CD4-positive, alpha-beta T cell treated with Interferon alpha-2 for 1 hour (primary cell): ENCODE results near the gene PM20D1.
"Not testable (repeated sequence)": the region's sequence is repeated elsewhere in the genome, so short reads cannot be mapped to it uniquely, and the experiment has no call there.

ENCODE experiments used
- DNase-seq, 2 donors: peaks; one replicate each; pipeline ENCODE4 v3.0.0-alpha.2; 2020 to 2022

The PM20D1 gene

GRCh38 chr1:205840146-205840923 lies 9.6 kb downstream of the PM20D1 start:
- DNase-seq: no peak

- no peak for DNase-seq
Measured at GRCh38 chr1:205837382-205837970, 12.5 kb downstream of the PM20D1 start.

GRCh38 chr1:205834751-205835150 lies 15.2 kb downstream of the PM20D1 start:
- no peak for DNase-seq

GRCh38 chr1:205832326-205832751 lies 17.6 kb downstream of the PM20D1 start:
- DNase-seq: no peak

- DNase-seq: no peak
Measured at GRCh38 chr1:205827623-205828022, 22.3 kb downstream of the PM20D1 start.

- no peak for DNase-seq
Measured at GRCh38 chr1:205826995-205827394, 22.9 kb downstream of the PM20D1 start.

- DNase-seq: no peak
Measured at GRCh38 chr1:205826016-205826806, 23.7 kb downstream of the PM20D1 start.

- DNase-seq: no peak
Measured at GRCh38 chr1:205824180-205824579, 25.8 kb downstream of the PM20D1 start.

- not testable (repeated sequence) for DNase-seq
Measured at GRCh38 chr1:205823260-205823659, 26.7 kb downstream of the PM20D1 start.

- no peak for DNase-seq
Measured at GRCh38 chr1:205822397-205822796, 27.5 kb downstream of the PM20D1 start.

GRCh38 chr1:205817988-205818387 lies 31.9 kb downstream of the PM20D1 start:
- no peak for DNase-seq

- DNase-seq: no peak
Measured at GRCh38 chr1:205817364-205817763, 32.6 kb downstream of the PM20D1 start.

- DNase-seq: peak in 1 of 2 donors; percentile 52
Measured at GRCh38 chr1:205813755-205814058, 36.2 kb downstream of the PM20D1 start.

- peak; percentile 96 to 97 for DNase-seq
Measured at GRCh38 chr1:205812878-205813754, 36.8 kb downstream of the PM20D1 start, which contains the start of gene SLC41A1. Gene SLC41A1, minus strand, starts transcription at chr1:205813198. Its CDS starts 2,757 bp downstream, at chr1:205810441.

GRCh38 chr1:205812271-205812877 lies 37.6 kb downstream of the PM20D1 start:
- DNase-seq: no peak

GRCh38 chr1:205811660-205812059 lies 38.3 kb downstream of the PM20D1 start:
- DNase-seq: no peak

- DNase-seq: no peak
Measured at GRCh38 chr1:205810448-205811157, 39.3 kb downstream of the PM20D1 start.

- DNase-seq: no peak
Measured at GRCh38 chr1:205809942-205810345, 40.0 kb downstream of the PM20D1 start.

GRCh38 chr1:205809469-205809868 lies 40.5 kb downstream of the PM20D1 start:
- no peak for DNase-seq

- DNase-seq: peak; percentile 9 to 42
Measured at GRCh38 chr1:205805082-205805711, 44.7 kb downstream of the PM20D1 start.

- DNase-seq: no peak
Measured at GRCh38 chr1:205804605-205805004, 45.3 kb downstream of the PM20D1 start.
